Measurements from ENCODE around the gene UTP20.
"Not testable (repeated sequence)": the region's sequence is repeated elsewhere in the genome, so short reads cannot be mapped to it uniquely, and the experiment has no call there.

UTP20 gene

GRCh38 chr12:101372431-101372830 is 92.5 kb downstream of the UTP20 start:
- TF ChIP-seq CTCF (IDR thresholded peaks at IDR 0.05; ENCODE audit: low read depth, low read length), result no peak

GRCh38 chr12:101375573-101375972 is 95.7 kb downstream of the UTP20 start:
- TF ChIP-seq CTCF (IDR thresholded peaks at IDR 0.05; ENCODE audit: low read depth, low read length), result no peak
- DNase-seq (ENCODE audit: extremely low read depth, low read depth), result no peak

More at GRCh38 chr12:101372431-101372830, 92.5 kb downstream of the UTP20 start:
- no peak for DNase-seq (ENCODE audit: extremely low read depth, low read depth)

GRCh38 chr12:101379149-101379548 is 99.2 kb downstream of the UTP20 start:
- DNase-seq (ENCODE audit: extremely low read depth, low read depth), result no peak
- no peak for TF ChIP-seq CTCF (IDR thresholded peaks at IDR 0.05; ENCODE audit: low read depth, low read length)

GRCh38 chr12:101391181-101391580 is 111.3 kb downstream of the UTP20 start:
- not testable (repeated sequence) for DNase-seq (ENCODE audit: extremely low read depth, low read depth)

- DNase-seq (ENCODE audit: extremely low read depth, low read depth), result no peak
- TF ChIP-seq CTCF (IDR thresholded peaks at IDR 0.05; ENCODE audit: low read depth, low read length), result no peak
These were observed 127.1 kb downstream of the UTP20 start for GRCh38 chr12:101407049-101407435.

GRCh38 chr12:101407436-101408345 is 127.8 kb downstream of the UTP20 start, which contains the start of gene ARL1:
Gene ARL1, minus strand, starts transcription at chr12:101407772. Its CDS starts 127 bp downstream, at chr12:101407645.
- TF ChIP-seq CTCF (IDR thresholded peaks at IDR 0.05; ENCODE audit: low read depth, low read length), result no peak
- peak; percentile 66 for DNase-seq (ENCODE audit: extremely low read depth, low read depth)

- not testable (repeated sequence) for DNase-seq (ENCODE audit: extremely low read depth, low read depth)
These were observed 130.3 kb downstream of the UTP20 start for GRCh38 chr12:101410169-101410568.

- DNase-seq (ENCODE audit: extremely low read depth, low read depth), result peak; percentile 44
- peak; percentile 50 for TF ChIP-seq CTCF (IDR thresholded peaks at IDR 0.05; ENCODE audit: low read depth, low read length)
These were observed 134.7 kb downstream of the UTP20 start for GRCh38 chr12:101414533-101415119.

Measured in AG09319 (cell line).